K562 (cell line): ENCODE data around the gene CACNG8. TPM values are rescaled to one million over a fixed set of nuclear protein-coding genes. Genes with fewer than 3 reads are reported as not detected.

Experiments used
- ATAC-seq: fragments of 200-7000 bp; cut with Tn5 transposase; 3 replicates; pipeline ENCODE4 v1.9.1; 2020; ENCODE audit warnings: moderate library complexity
- BruUV-seq: library from RNA; stranded (reverse); fragments of 400-500 nt; replicated peaks from 2 replicates; lab custom pipeline; 2021; lab: Mats Ljungman, UMichigan
- CTCF ChIA-PET: fragments of 300-600 bp; formaldehyde crosslinking; extraction: SDS; loops from one replicate; lab custom pipeline; 2021; ENCODE audit warnings: low intra/inter-chr PET ratio; lab: Yijun Ruan, JAX
- POLR2A ChIA-PET: fragments of 300-600, 350-650 bp; sonication (Branson Sonifier 250); formaldehyde crosslinking; extraction: SDS; loops from one replicate; lab custom pipeline; 2021; ENCODE audit warnings: antibody characterized with exemption, inconsistent platforms; lab: Yijun Ruan, JAX
- DNase-seq, 4 experiments: peaks; one replicate each; pipeline versions ENCODE4 v3.0.0 to v3.0.0-alpha.2; 2011 to 2018; ENCODE audit warnings: low spot score in 3 of 4, mixed read lengths in 3 of 4; ENCODE audit errors: extremely low read depth in 1 of 4
- FAIRE-seq: peaks from 2 replicates; lab custom pipeline; 2011; peaks lifted over from hg19 to GRCh38; lab: Jason Lieb, UNC
- H2AFZ ChIP-seq: 2 replicates; pipeline ENCODE4 v1.6.0; 2011; ENCODE audit warnings: low read depth, low read length, control low read depth, inconsistent platforms
- H3K27ac ChIP-seq: fragments of 200-600 bp; 3 replicates; pipeline ENCODE4 v1.8.0; 2011; ENCODE audit warnings: low read depth, mild to moderate bottlenecking, control low read depth, inconsistent platforms, low read length, moderate library complexity, mixed read lengths; ENCODE audit errors: extremely low read depth
- H3K27me3 ChIP-seq, 2 experiments: fragments of 300-600 bp in 1 of 2; 2 replicates in 1 of 2; 3 replicates in 1 of 2; pipeline versions ENCODE4 v1.6.0 to v1.8.0; 2011; ENCODE audit warnings: inconsistent platforms in 2 of 2, low read length in 2 of 2, mild to moderate bottlenecking in 1 of 2, mixed read lengths in 1 of 2, moderate library complexity in 1 of 2; ENCODE audit not compliant: control insufficient read depth in 2 of 2, insufficient read depth in 2 of 2
- H3K36me3 ChIP-seq: fragments of 300-600 bp; 3 replicates; pipeline ENCODE4 v1.8.0; 2011; ENCODE audit warnings: mild to moderate bottlenecking, low read length, inconsistent platforms; ENCODE audit not compliant: control insufficient read depth, insufficient read depth
- H3K4me1 ChIP-seq, 2 experiments: fragments of 200-600 bp in 1 of 2; replicated peaks in 1 of 2; 2 replicates in 1 of 2; 3 replicates in 1 of 2; pipeline versions ENCODE4 v1.5.1 to v1.8.0; 2011; ENCODE audit warnings: inconsistent platforms in 2 of 2, low read length in 2 of 2, mild to moderate bottlenecking in 1 of 2, mixed read lengths in 1 of 2, moderate library complexity in 1 of 2; ENCODE audit not compliant: control insufficient read depth in 2 of 2, insufficient read depth in 2 of 2
- H3K4me2 ChIP-seq: 2 replicates; pipeline ENCODE4 v1.6.1; 2011; ENCODE audit warnings: low read length, control low read depth, inconsistent platforms, mixed read lengths; ENCODE audit not compliant: insufficient read depth
- H3K4me3 ChIP-seq: fragments of 200-600 bp; sonication (generic), shearing (Covaris generic); 2 replicates; pipeline ENCODE4 v1.5.1; 2016; ENCODE audit warnings: control low read depth, inconsistent platforms
- H3K79me2 ChIP-seq: fragments of 200-600 bp; 3 replicates; pipeline ENCODE4 v1.8.0; 2011; ENCODE audit warnings: low read length, inconsistent platforms; ENCODE audit not compliant: control insufficient read depth, insufficient read depth
- H3K9ac ChIP-seq, 2 experiments: 2 replicates each; pipeline versions ENCODE4 v1.6.0 to v1.6.1; 2011; ENCODE audit warnings: low read depth in 2 of 2, low read length in 2 of 2, control low read depth in 1 of 2, inconsistent platforms in 1 of 2, mild to moderate bottlenecking in 1 of 2, mixed read lengths in 1 of 2; ENCODE audit not compliant: insufficient read depth in 1 of 2
- H3K9me1 ChIP-seq: one replicate; pipeline ENCODE4 v1.6.0; 2011; ENCODE audit warnings: inconsistent platforms, mild to moderate bottlenecking, low read length, moderate library complexity; ENCODE audit not compliant: control insufficient read depth, insufficient read depth
- H3K9me3 ChIP-seq: replicated peaks from 2 replicates; pipeline ENCODE4 v1.5.1; 2011; ENCODE audit warnings: low read depth, low read length, inconsistent platforms; ENCODE audit not compliant: control insufficient read depth, insufficient read depth
- H4K20me1 ChIP-seq: replicated peaks from 2 replicates; pipeline ENCODE4 v1.6.1; 2011; ENCODE audit warnings: low read length, inconsistent platforms, mixed read lengths; ENCODE audit not compliant: control insufficient read depth, insufficient read depth
- CEBPG ChIP-seq, 3 experiments: fragments of 200-800 bp in 1 of 3; sonication (Bioruptor generic) in 1 of 3; sonication (generic) in 1 of 3; formaldehyde crosslinking in 1 of 3; IDR thresholded peaks in 2 of 3; conservative IDR thresholded peaks in 1 of 3; 2 replicates each; pipeline versions ENCODE4 v1.6.1 to v1.8.0; 2016 to 2022; ENCODE audit warnings: missing compliant biosample characterization in 2 of 3, missing genetic modification characterization in 2 of 3, mild to moderate bottlenecking in 1 of 3, missing genetic modification reagents in 1 of 3
- HCFC1 ChIP-seq: IDR thresholded peaks from 2 replicates; pipeline ENCODE4 v1.6.1; 2012; ENCODE audit warnings: low read depth, low read length, improper control_type of control experiment
- MED1 ChIP-seq: sonication (generic); formaldehyde crosslinking; IDR thresholded peaks from 2 replicates; pipeline ENCODE4 v1.8.1; 2023; ENCODE audit warnings: missing genetic modification reagents, borderline replicate concordance
- MTA1 ChIP-seq: fragments of 450-650 bp; IDR thresholded peaks from 2 replicates; pipeline ENCODE4 v1.6.1; 2017; ENCODE audit warnings: borderline replicate concordance
- RBM39 ChIP-seq: fragments of 200-400 bp; formaldehyde crosslinking; optimal IDR thresholded peaks from 2 replicates; pipeline ENCODE3; 2018; ENCODE audit warnings: low read depth, low read length
- RNF219 ChIP-seq: fragments of 250-450 bp; sonication (Bioruptor Pico); IDR thresholded peaks from 2 replicates; pipeline ENCODE4 v1.5.0; 2022; ENCODE audit warnings: mild to moderate bottlenecking
- ZMIZ1 ChIP-seq, 2 experiments: fragments of 150-350 bp in 1 of 2; IDR thresholded peaks; 2 replicates each; pipeline ENCODE4 v1.6.1; 2012 to 2016; ENCODE audit warnings: low read depth in 2 of 2, low read length in 2 of 2, mild to moderate bottlenecking in 1 of 2, moderate library complexity in 1 of 2
- ZNF561 ChIP-seq: fragments of 450-650 bp; formaldehyde crosslinking; conservative IDR thresholded peaks from 2 replicates; pipeline ENCODE4 v1.4.0; 2020; ENCODE audit warnings: mild to moderate bottlenecking, moderate library complexity
- WGBS: fragments of 100-300 bp; shearing (Covaris generic); methylation state at CpG from one replicate; pipeline ENCODE4 v1.1.6; 2016; ENCODE audit warnings: low coverage, mixed read lengths; ENCODE audit not compliant: insufficient coverage; ENCODE audit errors: missing lambda C conversion rate; 5-methylcytosine and 5-hydroxymethylcytosine counted together
- in situ Hi-C: fragments of 300-500 bp; cut with MboI; formaldehyde crosslinking; loops from 4 replicates; pipeline ENCODE4 v1.15.0; 2018; ENCODE audit warnings: inconsistent platforms, mixed read lengths
- intact Hi-C: fragments of 100-400 bp; cut with micrococcal nuclease; formaldehyde crosslinking; loops from 2 replicates; pipeline ENCODE4 v1.14.2; 2022
- polyA plus RNA-seq, 8 experiments: library from polyadenylated mRNA; depleted of rRNA in 4 of 8; stranded (reverse) in 5 of 8; unstranded in 3 of 8; fragments of >200 nt; fragmentation: Nextera tagmentation in 2 of 8; fragmentation: Illumina TruSeq in 1 of 8; extraction: Ambion mirVana in 2 of 8; extraction: Trizol in 1 of 8; gene quantifications; 2 replicates each; pipeline versions ENCODE4 v1.2.1 to v1.2.3, GENCODE V29; 2011 to 2014; ENCODE audit warnings: inconsistent platforms in 1 of 8, missing spikeins in 1 of 8
- total RNA-seq, 7 experiments: library from RNA; depleted of rRNA in 6 of 7; stranded (reverse); fragments of >200 nt in 6 of 7; fragmentation: Illumina TruSeq in 2 of 7; extraction: Trizol in 2 of 7; gene quantifications; 2 replicates each; pipeline versions ENCODE4 v1.2.1 to v1.2.3, GENCODE V29; 2011 to 2021; ENCODE audit warnings: low replicate concordance in 1 of 7

The CACNG8 gene
- total and polyA plus RNA-seq, 9 of the 15 experiments (the other 6 are each of a cell fraction or from before 2014, with no cell fraction given) = 0.02 to 0.05 TPM; not detected in 7

GRCh38 chr19:53982611-53983010 is 19.9 kb downstream of the CACNG8 start:
- in situ Hi-C loops = no loop called here
- H3K27me3 ChIP-seq = peaks cover 9 to 28% of the 10 kb centered on the region in 2 experiments
- H3K4me1 ChIP-seq = peaks cover 2 to 24% of the 10 kb centered on the region in 2 experiments; a peak in 2 of 5 replicates
- no peaks in the 10 kb centered on the region for H3K9me1 ChIP-seq
- H3K4me2 ChIP-seq = no peak overlapping the region
- no peaks in the 10 kb centered on the region; the same call in 1 of the 2 replicates for H4K20me1 ChIP-seq
- FAIRE-seq = no peak
- no peak overlapping the region for H3K9ac ChIP-seq
- H2AFZ ChIP-seq = no peak overlapping the region
- no peak for ATAC-seq
- TF ChIP-seq MED1 = no peak
- TF ChIP-seq, all 486 proteins: peak for 0
- intact Hi-C loops = no loop called here
- BruUV-seq = no TSS peak
- no CpG with 5 or more reads among the region's 61 CpGs for WGBS
- no peak for DNase-seq
- Histone ChIP-seq H3K36me3 (no peaks in the 10 kb centered on the region), H3K9me3 (no peaks in the 10 kb centered on the region), H3K27ac (no peak overlapping the region), H3K4me3 (no peak overlapping the region), H3K79me2 (no peaks in the 10 kb centered on the region)
- CTCF ChIA-PET = no interaction called here
- POLR2A ChIA-PET = no interaction called here

GRCh38 chr19:53983457-53984289 is 20.9 kb downstream of the CACNG8 start:
- ATAC-seq (no peak), DNase-seq (no peak), FAIRE-seq (no peak)
- Histone ChIP-seq H3K9ac (no peak overlapping the region), H3K9me3 (no peaks in the 10 kb centered on the region), H3K4me3 (no peak overlapping the region), H3K79me2 (no peaks in the 10 kb centered on the region), H4K20me1 (no peaks in the 10 kb centered on the region; the same call in 1 of the 2 replicates), H3K27me3 (peaks cover 9 to 33% of the 10 kb centered on the region in 2 experiments), H3K36me3 (no peaks in the 10 kb centered on the region), H2AFZ (no peak overlapping the region), H3K27ac (no peak overlapping the region), H3K4me1 (peaks cover 2 to 16% of the 10 kb centered on the region in 2 experiments; a peak in 2 of 5 replicates), H3K4me2 (no peak overlapping the region), H3K9me1 (no peaks in the 10 kb centered on the region)
- no TSS peak for BruUV-seq
- ChIA-PET POLR2A (no interaction called here), CTCF (no interaction called here)
- in situ Hi-C loops = no loop called here
- intact Hi-C loops = no loop called here
- whole genome bisulfite sequencing = 12% methylated on average over 24 of the region's 24 CpGs
- TF ChIP-seq CEBPG (CRISPR knock-in tag; IDR thresholded peaks at IDR 0.05) (no peak), CEBPG (tag; conservative IDR thresholded peaks at IDR 0.05 in 1 of 2, IDR thresholded peaks at IDR 0.05 in 1 of 2) (no peak), RBM39 (no peak), RNF219 (CRISPR knock-in tag) (no peak), MTA1 (no peak), HCFC1 (no peak), ZNF561 (CRISPR knock-in tag) (no peak), ZMIZ1 (IDR thresholded peaks at IDR 0.05; ENCODE audit: low read depth in 2 of 2, low read length in 2 of 2) (no peak)
